ENCODE results near the gene PLSCR1. TPM values are rescaled to one million over a fixed set of nuclear protein-coding genes. Genes with fewer than 3 reads are reported as not detected.

The PLSCR1 gene
- total and polyA plus RNA-seq, 2 experiments from 2014 or later: 62.7 to 78.3 TPM

DNA sequence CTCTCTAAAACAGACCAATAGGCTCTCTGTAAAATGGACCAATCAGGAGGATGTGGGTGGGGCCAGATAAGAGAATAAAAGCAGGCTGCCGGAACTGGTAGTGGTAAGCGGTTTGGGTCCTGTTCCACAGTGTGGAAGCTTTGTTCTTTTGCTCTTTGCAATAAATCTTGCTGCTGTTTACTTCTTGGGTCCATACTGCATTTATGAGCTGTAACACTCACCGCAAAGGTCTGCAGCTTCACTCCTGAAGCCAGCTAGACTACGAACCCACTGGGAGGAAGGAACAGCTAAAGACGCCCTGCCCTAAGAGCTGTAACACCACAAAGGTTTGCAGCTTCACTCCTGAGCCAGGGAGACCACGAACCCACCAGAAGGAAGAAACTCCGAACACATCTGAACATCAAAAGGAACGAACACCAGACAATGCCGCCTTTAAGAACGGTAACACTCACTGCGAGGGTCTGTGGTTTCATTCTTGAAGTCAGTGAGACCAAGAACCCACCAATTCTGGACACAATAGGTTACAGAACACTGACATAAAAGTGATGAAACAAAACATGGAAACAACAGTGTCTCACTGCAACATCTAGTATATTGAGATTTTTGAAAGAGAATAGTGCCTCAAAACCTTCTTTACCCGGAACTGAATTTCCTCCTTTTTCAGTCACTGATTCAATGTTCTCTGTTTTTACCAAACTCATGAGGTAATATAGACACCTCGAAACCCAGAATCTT, 46.2 kb downstream of the PLSCR1 start:
- Mint-ChIP-seq H3K36me3 (ENCODE audit: low read depth) (peaks cover 13% of the 10 kb centered on the region; the same call in 2 of the 3 replicates), H3K4me1 (peaks cover 2% of the 10 kb centered on the region), H3K4me3 (no peak overlapping the region), H3K27me3 (ENCODE audit: insufficient read depth, low read depth, poor library complexity) (no peaks in the 10 kb centered on the region), H3K9me3 (peaks cover 14% of the 10 kb centered on the region), H3K27ac (no peak overlapping the region)
- no peaks in the 10 kb centered on the region for H3F3A ChIP-seq (replicated peaks; ENCODE audit: low read depth)
- H3K4me3 ChIP-seq: no peak overlapping the region
- ATAC-seq (no peak), DNase-seq (ENCODE audit: low spot score) (no peak)
- 0 out of 2 replicates have a peak, but pooled peaks cover 4% of the 10 kb centered on the region for H3K9me2 ChIP-seq (ENCODE audit: insufficient read depth)
- H3K27ac ChIP-seq (ENCODE audit: low read depth): no peak overlapping the region
- H3K27me3 ChIP-seq (ENCODE audit: insufficient read depth): no peaks in the 10 kb centered on the region
- H4K20me1 ChIP-seq (replicated peaks; ENCODE audit: insufficient read depth): no peaks in the 10 kb centered on the region
- TF ChIP-seq JUNB (IDR thresholded peaks at IDR 0.05; ENCODE audit: unreplicated experiment) (no peak), CREB1 (CRISPR knock-in tag; IDR thresholded peaks at IDR 0.05; ENCODE audit: low read depth) (no peak), POLR2AphosphoS5 (IDR thresholded peaks at IDR 0.05; ENCODE audit: low read depth) (no peak), EZH2 (IDR thresholded peaks at IDR 0.05; ENCODE audit: low read depth, unreplicated experiment) (no peak), ZNF331 (CRISPR knock-in tag; IDR thresholded peaks at IDR 0.05; ENCODE audit: low read depth) (no peak), NANOG (IDR thresholded peaks at IDR 0.05; ENCODE audit: borderline replicate concordance) (no peak), ZNF114 (CRISPR knock-in tag; IDR thresholded peaks at IDR 0.05) (no peak), EZH2phosphoT487 (IDR thresholded peaks at IDR 0.05; ENCODE audit: unreplicated experiment) (no peak), STAT1 (IDR thresholded peaks at IDR 0.05; ENCODE audit: unreplicated experiment) (no peak)
- TF ChIP-seq, protein P1, sequence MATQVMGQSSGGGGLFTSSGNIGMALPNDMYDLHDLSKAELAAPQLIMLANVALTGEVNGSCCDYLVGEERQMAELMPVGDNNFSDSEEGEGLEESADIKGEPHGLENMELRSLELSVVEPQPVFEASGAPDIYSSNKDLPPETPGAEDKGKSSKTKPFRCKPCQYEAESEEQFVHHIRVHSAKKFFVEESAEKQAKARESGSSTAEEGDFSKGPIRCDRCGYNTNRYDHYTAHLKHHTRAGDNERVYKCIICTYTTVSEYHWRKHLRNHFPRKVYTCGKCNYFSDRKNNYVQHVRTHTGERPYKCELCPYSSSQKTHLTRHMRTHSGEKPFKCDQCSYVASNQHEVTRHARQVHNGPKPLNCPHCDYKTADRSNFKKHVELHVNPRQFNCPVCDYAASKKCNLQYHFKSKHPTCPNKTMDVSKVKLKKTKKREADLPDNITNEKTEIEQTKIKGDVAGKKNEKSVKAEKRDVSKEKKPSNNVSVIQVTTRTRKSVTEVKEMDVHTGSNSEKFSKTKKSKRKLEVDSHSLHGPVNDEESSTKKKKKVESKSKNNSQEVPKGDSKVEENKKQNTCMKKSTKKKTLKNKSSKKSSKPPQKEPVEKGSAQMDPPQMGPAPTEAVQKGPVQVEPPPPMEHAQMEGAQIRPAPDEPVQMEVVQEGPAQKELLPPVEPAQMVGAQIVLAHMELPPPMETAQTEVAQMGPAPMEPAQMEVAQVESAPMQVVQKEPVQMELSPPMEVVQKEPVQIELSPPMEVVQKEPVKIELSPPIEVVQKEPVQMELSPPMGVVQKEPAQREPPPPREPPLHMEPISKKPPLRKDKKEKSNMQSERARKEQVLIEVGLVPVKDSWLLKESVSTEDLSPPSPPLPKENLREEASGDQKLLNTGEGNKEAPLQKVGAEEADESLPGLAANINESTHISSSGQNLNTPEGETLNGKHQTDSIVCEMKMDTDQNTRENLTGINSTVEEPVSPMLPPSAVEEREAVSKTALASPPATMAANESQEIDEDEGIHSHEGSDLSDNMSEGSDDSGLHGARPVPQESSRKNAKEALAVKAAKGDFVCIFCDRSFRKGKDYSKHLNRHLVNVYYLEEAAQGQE (IDR thresholded peaks at IDR 0.05; ENCODE audit: unreplicated experiment): no peak
- TF ChIP-seq, protein P2, sequence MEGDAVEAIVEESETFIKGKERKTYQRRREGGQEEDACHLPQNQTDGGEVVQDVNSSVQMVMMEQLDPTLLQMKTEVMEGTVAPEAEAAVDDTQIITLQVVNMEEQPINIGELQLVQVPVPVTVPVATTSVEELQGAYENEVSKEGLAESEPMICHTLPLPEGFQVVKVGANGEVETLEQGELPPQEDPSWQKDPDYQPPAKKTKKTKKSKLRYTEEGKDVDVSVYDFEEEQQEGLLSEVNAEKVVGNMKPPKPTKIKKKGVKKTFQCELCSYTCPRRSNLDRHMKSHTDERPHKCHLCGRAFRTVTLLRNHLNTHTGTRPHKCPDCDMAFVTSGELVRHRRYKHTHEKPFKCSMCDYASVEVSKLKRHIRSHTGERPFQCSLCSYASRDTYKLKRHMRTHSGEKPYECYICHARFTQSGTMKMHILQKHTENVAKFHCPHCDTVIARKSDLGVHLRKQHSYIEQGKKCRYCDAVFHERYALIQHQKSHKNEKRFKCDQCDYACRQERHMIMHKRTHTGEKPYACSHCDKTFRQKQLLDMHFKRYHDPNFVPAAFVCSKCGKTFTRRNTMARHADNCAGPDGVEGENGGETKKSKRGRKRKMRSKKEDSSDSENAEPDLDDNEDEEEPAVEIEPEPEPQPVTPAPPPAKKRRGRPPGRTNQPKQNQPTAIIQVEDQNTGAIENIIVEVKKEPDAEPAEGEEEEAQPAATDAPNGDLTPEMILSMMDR (conservative IDR thresholded peaks at IDR 0.05; ENCODE audit: low read depth in 2 of 2): no peak
- TF ChIP-seq, protein P3, sequence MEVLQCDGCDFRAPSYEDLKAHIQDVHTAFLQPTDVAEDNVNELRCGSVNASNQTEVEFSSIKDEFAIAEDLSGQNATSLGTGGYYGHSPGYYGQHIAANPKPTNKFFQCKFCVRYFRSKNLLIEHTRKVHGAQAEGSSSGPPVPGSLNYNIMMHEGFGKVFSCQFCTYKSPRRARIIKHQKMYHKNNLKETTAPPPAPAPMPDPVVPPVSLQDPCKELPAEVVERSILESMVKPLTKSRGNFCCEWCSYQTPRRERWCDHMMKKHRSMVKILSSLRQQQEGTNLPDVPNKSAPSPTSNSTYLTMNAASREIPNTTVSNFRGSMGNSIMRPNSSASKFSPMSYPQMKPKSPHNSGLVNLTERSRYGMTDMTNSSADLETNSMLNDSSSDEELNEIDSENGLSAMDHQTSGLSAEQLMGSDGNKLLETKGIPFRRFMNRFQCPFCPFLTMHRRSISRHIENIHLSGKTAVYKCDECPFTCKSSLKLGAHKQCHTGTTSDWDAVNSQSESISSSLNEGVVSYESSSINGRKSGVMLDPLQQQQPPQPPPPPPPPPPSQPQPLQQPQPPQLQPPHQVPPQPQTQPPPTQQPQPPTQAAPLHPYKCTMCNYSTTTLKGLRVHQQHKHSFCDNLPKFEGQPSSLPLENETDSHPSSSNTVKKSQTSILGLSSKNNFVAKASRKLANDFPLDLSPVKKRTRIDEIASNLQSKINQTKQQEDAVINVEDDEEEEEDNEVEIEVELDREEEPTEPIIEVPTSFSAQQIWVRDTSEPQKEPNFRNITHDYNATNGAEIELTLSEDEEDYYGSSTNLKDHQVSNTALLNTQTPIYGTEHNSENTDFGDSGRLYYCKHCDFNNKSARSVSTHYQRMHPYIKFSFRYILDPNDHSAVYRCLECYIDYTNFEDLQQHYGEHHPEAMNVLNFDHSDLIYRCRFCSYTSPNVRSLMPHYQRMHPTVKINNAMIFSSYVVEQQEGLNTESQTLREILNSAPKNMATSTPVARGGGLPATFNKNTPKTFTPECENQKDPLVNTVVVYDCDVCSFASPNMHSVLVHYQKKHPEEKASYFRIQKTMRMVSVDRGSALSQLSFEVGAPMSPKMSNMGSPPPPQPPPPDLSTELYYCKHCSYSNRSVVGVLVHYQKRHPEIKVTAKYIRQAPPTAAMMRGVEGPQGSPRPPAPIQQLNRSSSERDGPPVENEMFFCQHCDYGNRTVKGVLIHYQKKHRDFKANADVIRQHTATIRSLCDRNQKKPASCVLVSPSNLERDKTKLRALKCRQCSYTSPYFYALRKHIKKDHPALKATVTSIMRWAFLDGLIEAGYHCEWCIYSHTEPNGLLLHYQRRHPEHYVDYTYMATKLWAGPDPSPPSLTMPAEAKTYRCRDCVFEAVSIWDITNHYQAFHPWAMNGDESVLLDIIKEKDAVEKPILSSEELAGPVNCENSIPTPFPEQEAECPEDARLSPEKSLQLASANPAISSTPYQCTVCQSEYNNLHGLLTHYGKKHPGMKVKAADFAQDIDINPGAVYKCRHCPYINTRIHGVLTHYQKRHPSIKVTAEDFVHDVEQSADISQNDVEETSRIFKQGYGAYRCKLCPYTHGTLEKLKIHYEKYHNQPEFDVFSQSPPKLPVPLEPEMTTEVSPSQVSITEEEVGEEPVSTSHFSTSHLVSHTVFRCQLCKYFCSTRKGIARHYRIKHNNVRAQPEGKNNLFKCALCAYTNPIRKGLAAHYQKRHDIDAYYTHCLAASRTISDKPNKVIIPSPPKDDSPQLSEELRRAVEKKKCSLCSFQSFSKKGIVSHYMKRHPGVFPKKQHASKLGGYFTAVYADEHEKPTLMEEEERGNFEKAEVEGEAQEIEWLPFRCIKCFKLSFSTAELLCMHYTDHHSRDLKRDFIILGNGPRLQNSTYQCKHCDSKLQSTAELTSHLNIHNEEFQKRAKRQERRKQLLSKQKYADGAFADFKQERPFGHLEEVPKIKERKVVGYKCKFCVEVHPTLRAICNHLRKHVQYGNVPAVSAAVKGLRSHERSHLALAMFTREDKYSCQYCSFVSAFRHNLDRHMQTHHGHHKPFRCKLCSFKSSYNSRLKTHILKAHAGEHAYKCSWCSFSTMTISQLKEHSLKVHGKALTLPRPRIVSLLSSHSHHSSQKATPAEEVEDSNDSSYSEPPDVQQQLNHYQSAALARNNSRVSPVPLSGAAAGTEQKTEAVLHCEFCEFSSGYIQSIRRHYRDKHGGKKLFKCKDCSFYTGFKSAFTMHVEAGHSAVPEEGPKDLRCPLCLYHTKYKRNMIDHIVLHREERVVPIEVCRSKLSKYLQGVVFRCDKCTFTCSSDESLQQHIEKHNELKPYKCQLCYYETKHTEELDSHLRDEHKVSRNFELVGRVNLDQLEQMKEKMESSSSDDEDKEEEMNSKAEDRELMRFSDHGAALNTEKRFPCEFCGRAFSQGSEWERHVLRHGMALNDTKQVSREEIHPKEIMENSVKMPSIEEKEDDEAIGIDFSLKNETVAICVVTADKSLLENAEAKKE (CRISPR knock-in tag; IDR thresholded peaks at IDR 0.05): no peak
- TF ChIP-seq, protein P4, sequence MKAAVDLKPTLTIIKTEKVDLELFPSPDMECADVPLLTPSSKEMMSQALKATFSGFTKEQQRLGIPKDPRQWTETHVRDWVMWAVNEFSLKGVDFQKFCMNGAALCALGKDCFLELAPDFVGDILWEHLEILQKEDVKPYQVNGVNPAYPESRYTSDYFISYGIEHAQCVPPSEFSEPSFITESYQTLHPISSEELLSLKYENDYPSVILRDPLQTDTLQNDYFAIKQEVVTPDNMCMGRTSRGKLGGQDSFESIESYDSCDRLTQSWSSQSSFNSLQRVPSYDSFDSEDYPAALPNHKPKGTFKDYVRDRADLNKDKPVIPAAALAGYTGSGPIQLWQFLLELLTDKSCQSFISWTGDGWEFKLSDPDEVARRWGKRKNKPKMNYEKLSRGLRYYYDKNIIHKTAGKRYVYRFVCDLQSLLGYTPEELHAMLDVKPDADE (IDR thresholded peaks at IDR 0.05): no peak
- H3K79me2 ChIP-seq (replicated peaks; ENCODE audit: insufficient read depth): no peaks in the 10 kb centered on the region
- H3K36me3 ChIP-seq (ENCODE audit: insufficient read depth): no peaks in the 10 kb centered on the region
- peak overlapping the region; percentile 35; the same call in 1 of the 2 replicates for H2AFZ ChIP-seq
- no peaks in the 10 kb centered on the region for H3K4me1 ChIP-seq (ENCODE audit: insufficient read depth)
- no peak overlapping the region for H3K4me2 ChIP-seq
